DMS 273 (cell line): ENCODE measurements around the gene NATD1.

Experiments used
- DNase-seq: peaks from one replicate; lab custom pipeline; 2025; ENCODE audit not compliant: unreplicated experiment; lab: John Stamatoyannopoulos, UW

NATD1 gene, protein sequence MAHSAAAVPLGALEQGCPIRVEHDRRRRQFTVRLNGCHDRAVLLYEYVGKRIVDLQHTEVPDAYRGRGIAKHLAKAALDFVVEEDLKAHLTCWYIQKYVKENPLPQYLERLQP

DNA sequence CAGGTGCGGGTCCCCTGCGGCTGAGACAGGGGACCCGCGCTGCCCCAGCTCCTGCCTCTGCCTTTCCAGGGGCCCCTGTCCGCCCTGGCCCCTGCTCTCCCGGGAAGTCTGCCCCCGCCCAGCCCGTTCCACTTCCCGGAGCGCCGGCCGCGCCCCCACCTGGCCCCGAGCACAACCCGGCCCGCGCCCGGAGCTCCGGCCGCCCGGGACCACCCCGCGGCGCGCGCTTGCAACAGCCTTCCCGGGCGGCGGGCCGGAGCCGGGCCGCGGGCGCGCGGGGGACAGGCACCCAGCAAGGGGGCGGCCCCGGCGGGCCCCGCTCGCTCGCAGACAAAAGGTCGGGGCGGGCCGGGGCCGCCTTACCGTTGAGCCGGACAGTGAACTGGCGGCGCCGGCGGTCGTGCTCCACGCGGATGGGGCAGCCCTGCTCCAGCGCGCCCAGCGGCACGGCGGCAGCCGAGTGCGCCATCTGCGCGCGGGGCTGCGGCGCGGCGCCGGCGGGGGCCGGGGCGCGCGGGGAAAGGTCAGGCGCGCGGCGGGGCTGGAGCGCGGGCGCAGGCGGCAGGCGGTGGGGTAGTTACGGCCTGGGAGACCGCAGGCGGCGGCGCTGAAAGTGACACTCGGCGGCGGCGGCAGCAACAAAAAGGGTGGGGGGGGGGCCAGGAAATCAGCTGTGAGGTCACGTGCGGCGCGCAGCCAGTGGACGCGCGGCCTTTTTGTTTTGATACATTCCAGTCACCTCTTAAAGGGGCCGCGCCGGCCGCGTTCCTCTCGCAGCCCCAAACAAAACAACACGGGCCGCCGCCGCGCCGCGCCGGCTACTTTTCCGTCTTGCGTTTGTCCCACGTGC is at the start of gene NATD1:
NATD1 (minus strand) TSS at position 615 of the 850 bp plus-strand sequence; CDS start at position 469, 146 bp downstream.
- peak; percentile 88 for DNase-seq

DNA sequence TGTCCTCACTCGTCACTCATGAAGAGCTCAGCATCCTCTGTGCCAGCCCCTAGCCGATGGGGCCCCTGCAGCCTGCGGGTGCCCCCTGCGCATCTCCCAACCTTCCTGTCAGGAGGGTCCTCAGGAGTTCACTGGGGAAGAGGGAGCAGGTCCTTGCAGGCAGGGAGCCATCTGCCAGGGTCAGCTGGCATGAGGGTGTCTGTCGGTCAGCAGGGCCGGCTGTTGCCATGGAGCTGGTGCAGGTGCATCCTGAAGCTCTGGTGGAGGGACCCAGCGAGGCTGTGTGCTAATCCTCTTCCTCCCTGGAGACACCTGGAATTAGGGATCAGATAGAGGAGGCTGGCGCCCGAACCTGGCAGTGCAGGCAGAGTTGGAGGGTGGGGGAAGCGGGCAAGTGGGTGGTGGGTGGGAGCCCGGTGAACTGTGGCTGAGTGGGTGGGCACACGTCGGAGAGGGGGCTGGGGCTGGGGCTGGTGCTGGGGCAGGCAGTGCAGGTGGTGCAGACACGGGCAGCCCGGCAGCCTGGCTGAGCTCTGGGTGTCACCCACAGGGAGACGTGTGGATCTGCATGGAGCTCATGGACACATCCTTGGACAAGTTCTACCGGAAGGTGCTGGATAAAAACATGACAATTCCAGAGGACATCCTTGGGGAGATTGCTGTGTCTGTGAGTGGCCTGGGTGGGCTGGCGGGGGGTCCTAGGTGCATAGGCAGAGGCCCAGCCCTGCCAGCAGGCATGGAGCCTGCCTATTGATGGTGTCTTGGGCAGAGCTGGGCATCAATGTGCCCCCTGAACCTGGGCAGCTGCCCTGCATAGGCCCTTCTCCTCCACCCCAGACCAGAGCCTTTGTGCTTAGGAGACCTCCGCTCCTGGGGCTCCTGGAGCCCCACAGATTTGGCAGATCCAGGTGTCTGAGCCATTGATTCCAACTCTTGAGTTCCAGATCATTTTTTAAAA is 48.7 kb upstream of the NATD1 start:
- no peak for DNase-seq

DNA sequence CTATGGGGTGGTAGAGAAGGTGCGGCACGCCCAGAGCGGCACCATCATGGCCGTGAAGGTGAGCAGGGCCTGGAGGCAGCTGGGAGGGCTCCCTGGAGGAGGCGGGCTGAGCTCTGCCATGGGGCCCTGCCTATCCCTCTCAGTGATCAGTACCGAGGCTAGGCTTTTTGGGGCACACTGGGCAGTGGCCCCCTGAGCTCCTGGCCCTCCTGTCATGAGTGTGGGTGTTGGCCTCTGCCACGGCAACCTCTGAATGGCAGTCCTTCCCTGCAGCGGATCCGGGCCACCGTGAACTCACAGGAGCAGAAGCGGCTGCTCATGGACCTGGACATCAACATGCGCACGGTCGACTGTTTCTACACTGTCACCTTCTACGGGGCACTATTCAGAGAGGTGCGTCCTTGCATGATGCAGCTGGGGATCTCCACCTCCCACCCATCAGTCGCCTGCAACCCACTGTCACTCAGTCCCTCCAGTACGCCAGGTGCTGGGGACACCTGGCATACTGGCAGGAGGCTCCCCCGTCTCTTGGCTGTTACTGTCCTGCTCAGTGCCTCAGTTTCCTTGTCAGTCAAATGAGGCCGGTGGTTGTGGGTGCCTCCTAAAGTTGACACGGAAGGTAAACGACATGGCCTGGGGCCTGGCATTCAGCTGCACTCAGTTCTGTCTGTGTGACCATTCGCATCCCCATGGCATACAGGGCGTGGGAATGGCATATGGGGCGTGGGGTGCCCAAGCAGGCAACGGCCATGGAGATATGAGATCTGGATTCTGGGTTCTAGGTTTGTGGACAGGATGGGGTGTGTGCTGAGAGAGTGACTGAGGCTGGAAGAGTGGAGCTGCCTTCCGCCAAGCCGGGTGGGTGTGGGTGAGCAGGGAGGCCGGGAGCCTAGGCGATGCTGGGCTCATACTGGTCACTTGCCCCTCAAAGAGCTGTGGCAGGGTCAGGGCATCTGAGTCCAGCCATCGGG is 47.7 kb upstream of the NATD1 start:
- DNase-seq = no peak

DNA sequence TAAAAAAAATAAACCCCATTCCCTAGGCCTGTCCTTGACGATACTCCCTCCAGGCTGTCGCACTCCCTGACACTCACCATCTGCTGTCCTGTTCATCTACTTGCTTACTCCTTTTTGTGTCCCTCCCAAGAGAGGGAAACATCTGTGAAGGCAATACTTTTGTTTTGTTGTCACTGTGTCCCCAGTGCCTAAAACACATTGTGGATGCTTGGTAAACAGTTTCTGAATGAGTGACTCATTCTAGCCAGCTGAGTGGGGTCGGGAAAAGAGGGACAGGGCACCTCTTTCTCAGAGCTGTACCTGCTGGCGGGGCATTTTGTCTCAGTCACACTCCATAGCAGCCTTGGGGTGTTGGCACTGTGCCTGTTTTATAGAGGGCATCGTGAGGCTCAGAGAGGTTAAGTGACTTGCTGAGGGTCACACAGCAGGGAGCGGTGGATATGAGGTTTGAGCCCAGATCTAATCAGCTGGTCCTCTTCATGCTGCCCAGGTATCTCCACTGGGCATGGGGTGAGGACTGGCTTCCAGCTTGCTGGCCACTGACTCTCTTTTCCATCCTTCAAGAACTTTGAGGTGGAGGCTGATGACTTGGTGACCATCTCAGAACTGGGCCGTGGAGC is 46.9 kb upstream of the NATD1 start:
- peak; percentile 38 for DNase-seq

DNA sequence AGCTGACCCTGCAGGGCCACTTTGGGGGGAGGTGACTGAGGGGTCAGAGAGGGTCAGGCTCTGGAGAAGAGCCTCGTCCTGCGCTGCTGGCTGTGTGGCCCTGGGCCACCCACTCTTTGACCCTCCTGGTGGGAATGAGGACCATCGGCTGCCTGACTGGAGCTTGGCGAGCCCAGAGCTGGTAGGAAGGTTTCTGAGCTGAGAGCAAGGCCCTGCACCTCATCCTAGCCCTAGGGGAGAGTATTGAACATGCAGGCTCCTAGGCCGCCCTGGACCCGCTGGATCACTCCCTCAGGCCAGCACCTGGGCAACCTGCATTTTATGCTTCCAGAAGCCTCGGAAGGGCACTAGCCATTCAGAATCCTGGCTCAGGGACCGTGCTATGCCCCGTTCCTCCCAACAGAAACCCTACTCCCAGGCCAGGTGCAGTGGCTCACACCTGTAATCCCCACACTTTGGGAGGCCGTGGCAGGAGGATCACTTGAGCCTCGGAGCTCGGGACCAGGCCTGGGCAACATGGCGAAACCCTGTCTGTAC is 45.8 kb upstream of the NATD1 start:
- no peak for DNase-seq

DNA sequence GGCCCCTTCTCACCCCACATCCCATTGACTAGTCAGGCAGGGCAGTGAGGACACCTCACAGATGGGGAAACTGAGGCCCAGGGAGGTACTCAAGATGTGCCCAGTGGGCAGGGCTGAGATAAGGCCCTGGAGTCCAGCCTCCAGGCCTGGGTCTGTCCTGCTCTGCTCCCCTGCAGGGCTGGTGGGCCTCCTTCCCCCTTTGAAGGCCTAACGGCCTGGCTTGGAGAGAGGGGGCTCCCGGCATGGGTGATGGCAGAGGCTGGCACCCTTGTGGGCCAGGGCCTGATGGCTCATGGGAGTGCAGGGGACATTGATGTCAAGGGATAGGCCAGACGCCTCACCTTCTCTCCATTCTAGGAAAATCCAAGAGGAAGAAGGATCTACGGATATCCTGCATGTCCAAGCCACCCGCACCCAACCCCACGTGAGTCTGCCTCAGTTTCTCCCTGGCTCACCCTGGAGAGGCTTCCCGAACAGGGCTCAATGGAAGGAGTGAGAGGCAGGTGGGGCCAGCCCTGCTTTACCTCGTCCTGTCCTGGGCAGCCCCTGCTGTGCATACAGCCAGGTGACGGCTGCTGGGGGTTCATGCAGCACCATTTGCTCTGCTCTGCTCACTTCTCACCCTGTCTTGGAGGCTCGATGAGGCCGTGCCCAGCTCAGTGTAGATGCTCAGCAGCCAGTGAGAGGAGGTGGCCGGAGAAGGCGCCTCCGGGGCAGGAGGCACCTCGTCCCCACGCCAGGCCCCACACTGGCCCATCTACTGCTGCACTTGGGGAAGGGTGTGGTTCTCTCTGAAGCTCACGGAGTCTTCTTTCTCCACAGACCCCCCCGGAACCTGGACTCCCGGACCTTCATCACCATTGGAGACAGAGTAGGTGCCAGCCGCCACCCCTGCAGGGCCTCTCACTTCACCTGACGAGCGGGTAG is 45.1 kb upstream of the NATD1 start:
- no peak for DNase-seq

DNA sequence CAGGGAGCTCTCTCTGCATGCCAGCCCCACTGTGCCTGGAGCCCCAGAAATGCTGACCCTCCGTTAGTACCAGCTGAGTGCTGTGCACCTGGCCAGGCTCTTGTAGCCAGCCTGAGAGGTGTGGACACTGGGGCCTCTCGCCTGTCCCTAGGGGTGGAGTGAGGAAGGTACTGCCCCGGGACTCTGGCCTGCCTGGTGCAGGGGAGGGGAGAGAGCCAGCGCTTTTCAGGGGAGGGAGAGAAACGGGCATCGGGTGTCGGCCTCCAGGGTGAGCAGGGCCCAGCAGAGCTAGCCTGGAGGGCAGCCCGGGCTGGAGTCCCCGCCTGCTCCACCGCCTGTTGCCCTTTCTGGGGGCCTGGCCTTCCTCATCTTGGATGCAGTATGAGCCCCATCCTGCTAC is 44.4 kb upstream of the NATD1 start:
- no peak for DNase-seq

DNA sequence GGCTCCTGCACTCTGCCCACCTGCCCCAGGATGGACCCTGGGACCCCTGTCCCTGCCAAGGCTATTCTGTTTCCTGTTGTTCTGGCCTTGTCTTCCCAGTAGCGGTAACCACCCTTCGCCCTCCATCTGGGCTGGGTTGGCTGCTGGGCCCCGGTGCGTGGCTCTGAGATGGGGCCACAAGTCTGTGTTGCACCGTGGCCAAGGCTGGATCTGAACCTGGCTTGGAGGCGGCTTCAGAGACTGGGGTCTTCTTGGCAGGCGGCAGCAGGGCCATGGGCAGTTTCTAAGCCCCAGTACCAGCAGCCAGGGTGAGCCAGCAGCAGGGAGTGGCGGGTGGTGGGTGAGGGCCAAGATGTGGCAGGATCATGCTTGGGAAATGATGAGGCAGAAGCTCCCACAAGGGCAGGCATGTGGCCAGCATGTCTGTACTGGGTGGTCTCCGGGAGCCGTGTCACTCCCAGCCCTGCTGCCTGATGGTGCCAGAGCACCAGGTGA is 43.9 kb upstream of the NATD1 start:
- peak; percentile 16 for DNase-seq

DNA sequence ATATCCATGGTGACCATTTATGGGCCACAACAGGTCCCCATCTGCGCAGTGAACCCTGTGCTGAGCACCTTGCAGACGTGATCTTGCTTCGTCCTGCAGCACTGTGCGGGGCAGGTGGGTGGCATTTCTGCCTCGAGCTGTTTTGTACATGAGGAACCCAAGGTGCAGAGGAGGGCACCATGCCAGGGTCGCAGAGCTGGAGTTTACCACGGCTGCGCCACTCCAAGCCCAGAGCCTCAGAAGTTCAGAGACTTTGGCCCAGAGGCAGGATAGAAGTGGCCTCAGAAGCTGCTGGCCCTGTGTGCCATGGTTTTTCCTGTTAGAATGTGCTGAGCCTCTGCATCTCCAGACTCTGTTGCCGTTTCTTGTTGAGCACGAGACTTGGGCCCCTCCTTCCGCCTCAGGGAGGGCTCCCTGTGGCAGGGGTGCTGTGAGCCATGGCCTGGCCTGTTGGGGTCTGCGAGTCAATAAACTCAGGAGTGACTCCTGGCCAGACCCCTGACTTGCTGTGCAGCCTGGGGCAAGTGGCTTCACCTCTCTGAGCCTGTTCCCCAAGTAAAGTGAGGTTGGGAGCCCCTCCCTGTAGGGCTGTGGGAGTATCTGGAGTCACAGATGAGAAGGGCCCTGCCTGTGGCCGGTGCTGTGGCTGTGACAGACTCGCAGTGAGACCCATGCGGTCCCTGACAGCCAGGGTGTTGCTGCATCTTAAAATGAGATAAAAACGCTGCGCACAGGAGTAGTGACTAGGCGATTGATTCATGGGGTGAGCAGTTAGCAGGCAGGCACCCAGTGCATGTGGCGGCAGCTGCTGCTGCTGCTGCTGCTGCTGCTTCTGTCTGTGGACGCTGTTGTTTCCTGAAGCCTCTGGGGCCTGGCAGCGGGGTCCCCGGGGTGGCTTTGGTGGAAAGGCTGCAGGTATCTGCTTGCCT is 43.2 kb upstream of the NATD1 start:
- peak; percentile 33 for DNase-seq

DNA sequence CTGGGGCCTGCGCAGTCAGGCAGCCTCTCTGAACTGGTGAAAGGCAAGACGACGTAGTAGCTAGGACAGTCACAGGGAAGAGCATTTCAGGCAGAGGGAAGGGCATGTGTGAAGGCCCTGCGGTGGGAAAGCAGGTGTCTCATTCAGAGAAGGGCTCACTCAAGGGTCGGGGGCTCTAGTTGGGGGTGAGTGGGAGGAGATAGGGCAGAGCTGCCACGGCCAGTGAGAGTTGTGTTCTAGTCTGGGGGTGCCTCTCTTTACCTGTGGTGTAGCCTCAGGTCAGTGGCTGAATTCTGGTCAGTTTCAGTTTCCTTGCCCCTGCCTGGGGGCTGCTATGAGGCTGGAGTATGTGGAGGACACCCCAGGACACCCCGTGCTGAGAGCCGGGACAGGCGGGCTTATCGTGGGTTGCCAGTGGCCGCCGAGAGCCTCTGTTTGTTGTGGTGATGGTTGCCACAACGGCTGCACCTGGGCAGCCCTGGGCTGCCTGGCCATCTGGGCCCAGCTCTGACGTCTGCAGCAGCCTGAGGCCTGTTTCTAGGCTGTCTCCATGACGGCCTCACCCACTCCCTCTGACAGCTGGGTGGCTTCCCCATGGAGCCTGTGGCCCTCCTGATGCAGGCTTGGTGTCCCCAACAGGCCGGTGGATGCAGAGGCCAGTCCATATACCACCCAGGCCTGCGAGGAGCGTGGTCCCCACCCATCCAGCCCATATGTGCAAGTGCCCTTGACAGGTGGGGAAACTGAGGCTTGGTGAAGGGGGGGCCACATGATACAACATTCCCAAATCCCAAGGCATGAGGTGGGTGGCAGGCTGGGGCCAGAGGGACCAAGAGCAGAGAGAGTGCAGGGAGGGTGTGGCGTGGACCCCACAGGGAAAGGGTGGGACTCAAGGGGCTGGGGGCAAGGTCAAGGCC is 42.1 kb upstream of the NATD1 start:
- peak; percentile 56 for DNase-seq

DNA sequence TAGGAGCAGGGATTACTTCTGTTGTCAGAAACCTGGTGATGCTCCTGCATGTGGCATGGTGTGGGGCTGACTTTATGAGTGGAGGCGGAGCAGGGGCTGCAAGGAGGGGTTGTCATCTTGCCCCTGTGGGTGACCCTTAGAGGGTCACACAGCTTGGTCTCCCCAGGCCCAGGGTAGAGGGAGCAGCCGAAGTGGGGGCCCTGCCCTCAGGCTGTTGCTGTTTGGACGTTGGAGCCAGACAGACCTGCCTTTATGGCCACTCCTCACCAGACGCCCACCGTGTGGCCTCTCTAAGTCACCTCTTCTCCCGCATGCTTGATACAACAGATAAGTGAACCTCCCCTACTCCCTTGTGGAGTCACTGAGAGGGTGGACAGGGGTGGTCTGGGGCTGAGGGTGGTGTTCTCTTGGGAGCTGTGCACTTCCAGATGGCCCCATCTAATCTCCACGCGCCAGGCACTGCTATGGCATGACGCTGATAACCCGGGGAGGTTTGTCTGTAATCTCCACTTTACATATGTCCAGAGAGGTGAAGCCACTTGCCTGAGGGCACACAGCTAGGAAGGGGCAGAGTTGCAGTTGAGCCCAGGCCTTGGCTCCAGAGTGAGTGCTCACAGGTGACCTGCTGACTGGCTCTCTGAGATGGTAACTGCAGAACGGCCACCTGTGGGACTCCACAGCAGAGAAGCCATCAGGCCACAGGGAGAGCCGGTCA is 41.3 kb upstream of the NATD1 start:
- DNase-seq = no peak

DNA sequence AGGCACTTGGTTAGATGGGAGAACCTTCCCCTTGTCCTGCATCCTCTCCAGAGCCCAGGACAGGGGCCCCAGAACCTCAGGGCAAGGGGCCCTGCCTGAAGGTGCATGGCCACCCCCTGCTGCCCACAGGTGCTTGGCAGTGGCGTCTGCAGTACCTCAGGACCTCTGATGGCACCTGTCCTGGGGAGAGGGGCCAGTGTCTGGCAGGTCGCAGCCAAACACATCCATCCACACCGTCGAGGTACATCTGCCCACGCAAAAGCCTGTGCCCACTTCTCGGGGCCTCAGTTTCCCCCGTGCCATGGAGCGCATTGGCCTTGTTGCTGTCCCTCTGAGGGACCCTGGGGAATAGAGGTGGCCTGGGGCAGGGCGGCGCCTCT is 40.6 kb upstream of the NATD1 start:
- no peak for DNase-seq

DNA sequence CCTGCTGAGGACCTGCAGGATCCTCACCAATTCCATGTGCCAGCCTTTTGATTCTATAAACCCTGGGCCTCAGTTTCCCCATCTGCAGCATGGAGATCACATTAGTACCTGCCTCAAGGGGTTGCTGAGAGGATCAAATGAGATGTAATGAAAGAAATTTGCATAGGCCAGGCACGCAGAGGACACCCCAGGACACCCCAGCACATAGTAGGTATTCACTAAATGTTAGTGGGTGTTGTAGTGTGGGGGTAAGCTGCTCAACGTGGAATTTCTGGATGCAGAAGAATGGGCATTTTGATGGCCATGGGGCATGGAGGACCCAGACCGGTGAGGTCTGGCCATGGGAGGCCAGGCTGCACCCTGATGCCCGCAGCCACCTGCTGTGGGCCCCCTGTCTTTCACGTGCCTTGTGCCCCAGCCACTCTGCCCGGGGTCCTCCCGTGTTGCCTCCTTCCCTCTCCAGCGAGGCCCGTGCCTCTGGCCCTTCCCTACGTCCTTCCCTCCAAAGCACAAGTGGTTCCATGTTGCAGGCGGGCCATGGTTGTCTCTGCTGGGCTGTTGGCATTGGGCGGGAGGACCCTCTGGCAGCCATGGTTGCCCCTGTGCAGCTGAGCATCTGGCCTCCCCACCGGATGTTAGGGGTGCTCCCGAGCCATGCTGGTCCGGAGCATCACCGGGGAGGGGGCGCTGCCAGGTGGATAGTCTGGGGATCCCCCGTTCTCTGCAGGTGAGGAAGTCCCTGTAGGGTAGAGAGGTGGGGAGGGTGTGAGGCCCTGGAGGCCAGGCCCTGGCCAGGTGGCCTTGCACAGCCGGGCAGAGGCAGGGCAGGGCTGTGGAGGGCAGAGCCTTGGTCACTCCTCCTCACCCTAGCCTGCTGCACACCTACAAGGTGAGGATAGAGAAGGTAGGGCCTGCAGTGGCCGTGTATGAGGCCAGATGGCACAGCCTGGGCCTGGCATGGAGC is 39.9 kb upstream of the NATD1 start:
- DNase-seq = no peak

DNA sequence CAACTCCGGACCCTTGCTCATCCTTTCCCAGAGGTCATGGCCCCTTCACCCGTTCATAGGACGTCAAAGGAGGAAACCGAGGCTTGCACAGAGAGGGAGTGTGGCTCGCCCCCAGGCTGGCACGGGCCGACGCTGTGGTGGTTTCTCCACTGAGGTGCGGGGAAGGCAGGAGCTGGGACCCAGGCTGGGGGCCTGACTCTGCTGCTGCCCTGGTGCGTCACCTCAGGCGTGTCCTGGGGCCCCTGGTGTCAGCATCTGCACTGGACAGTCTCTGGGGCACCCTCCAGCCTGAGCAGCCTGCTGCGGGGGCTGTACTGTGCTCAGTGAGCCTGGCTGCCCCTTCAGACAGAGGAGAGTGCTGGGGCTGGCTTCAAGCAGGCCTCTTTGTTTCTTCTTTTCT is 38.7 kb upstream of the NATD1 start:
- no peak for DNase-seq

DNA sequence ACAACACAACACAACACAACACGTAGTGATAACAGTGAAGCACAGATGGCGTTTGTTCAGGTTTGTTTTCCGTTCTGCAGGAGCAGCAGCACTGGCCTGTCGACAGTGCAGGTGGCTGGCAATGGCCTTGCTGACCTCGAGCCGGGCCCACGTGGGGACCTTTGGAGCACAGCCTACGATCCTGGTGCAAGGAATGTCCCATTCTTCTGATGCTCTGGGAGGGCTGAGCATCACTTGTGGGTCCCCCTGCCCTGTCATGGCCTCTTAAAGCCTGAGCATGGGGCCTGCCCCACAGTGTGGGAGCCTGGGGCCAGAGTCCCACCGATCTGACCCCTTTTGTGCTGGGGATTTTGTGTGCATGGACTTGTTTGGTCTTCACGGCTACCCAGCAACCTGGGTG is 38.1 kb upstream of the NATD1 start:
- DNase-seq = no peak
